Gastroesophageal sphincter (tissue), 4 donors: ENCODE results near the gene AGBL1. TPM values are rescaled to one million over a fixed set of nuclear protein-coding genes. Genes with fewer than 3 reads are reported as not detected.
"Not testable (repeated sequence)": the region's sequence is repeated elsewhere in the genome, so short reads cannot be mapped to it uniquely, and the experiment has no call there.

ENCODE experiments used
- ATAC-seq: fragments of 150-250 bp; one replicate; pipeline ENCODE4 v1.9.1; 2016; ENCODE audit warnings: mild to moderate bottlenecking, moderate library complexity
- H3K27ac ChIP-seq, 4 donors: fragments of 200-600 bp; sonication (generic) in 3 of 4; 1 replicate in 3 of 4; 2 replicates in 1 of 4; pipeline ENCODE4 v1.5.1; 2016 to 2019
- H3K27me3 ChIP-seq: fragments of 200-600 bp; sonication (generic); one replicate; pipeline ENCODE4 v1.5.1; 2019
- H3K36me3 ChIP-seq, 2 donors: fragments of 200-600 bp; sonication (generic); one replicate each; pipeline ENCODE4 v1.5.1; 2019; ENCODE audit warnings: control low read depth in 1 of 2
- H3K4me1 ChIP-seq, 3 donors: fragments of 200-600 bp; sonication (generic); 1 replicate in 2 of 3; 2 replicates in 1 of 3; pipeline ENCODE4 v1.5.1; 2016 to 2019; ENCODE audit warnings: control low read depth in 2 of 3
- H3K4me3 ChIP-seq, 2 donors: fragments of 200-600 bp; sonication (generic); one replicate each; pipeline ENCODE4 v1.5.1; 2019; ENCODE audit warnings: mild to moderate bottlenecking in 1 of 2, moderate library complexity in 1 of 2
- H3K9me3 ChIP-seq, 3 donors: fragments of 200-600 bp; sonication (generic); one replicate each; pipeline ENCODE4 v1.5.1; 2017 to 2019; ENCODE audit warnings: control low read depth in 2 of 3
- CTCF ChIP-seq, 4 experiments: fragments of 200-600 bp in 2 of 4; fragments of 450-650 bp in 2 of 4; sonication (generic) in 1 of 4; IDR thresholded peaks; one replicate each; pipeline ENCODE4 v1.5.1; 2017 to 2019; ENCODE audit warnings: antibody characterized with exemption in 4 of 4, mild to moderate bottlenecking in 2 of 4, moderate library complexity in 2 of 4
- EP300 ChIP-seq: sonication (generic); formaldehyde crosslinking; IDR thresholded peaks from one replicate; pipeline ENCODE4 v1.6.1; 2017; ENCODE audit warnings: antibody characterized with exemption, mild to moderate bottlenecking
- POLR2A ChIP-seq, 2 donors: fragments of 450-650 bp; IDR thresholded peaks; one replicate each; pipeline ENCODE4 v1.6.1; 2017; ENCODE audit warnings: antibody characterized with exemption in 2 of 2, mild to moderate bottlenecking in 2 of 2, moderate library complexity in 1 of 2
- POLR2AphosphoS5 ChIP-seq: sonication (generic); formaldehyde crosslinking; IDR thresholded peaks from one replicate; pipeline ENCODE4 v1.6.1; 2017; ENCODE audit warnings: antibody characterized with exemption
- WGBS, 2 donors: methylation state at CpG; one replicate each; pipeline ENCODE4 v1.1.5; 2018; ENCODE audit warnings: low coverage in 1 of 2; 5-methylcytosine and 5-hydroxymethylcytosine counted together
- total RNA-seq, 4 donors: library from RNA; depleted of rRNA; stranded (reverse); fragments of >200 nt; gene quantifications; one replicate each; pipeline ENCODE4 v1.1.0, GENCODE V29; 2016

Gene AGBL1
- total RNA-seq, 4 donors from 2014 or later: 0.12 to 0.13 TPM; not detected in 2

GRCh38 chr15:86515625-86516024, 436.0 kb downstream of the AGBL1 start:
- no peak overlapping the region for H3K27ac ChIP-seq
- no peak overlapping the region for H3K4me3 ChIP-seq
- no peaks in the 10 kb centered on the region for H3K27me3 ChIP-seq
- H3K36me3 ChIP-seq: no peaks in the 10 kb centered on the region
- 87 to 93% methylated on average over 3 to 4 of the region's 4 CpGs for WGBS, 2 donors
- no peaks in the 10 kb centered on the region for H3K4me1 ChIP-seq
- TF ChIP-seq POLR2A (IDR thresholded peaks at IDR 0.05): no peak
- TF ChIP-seq EP300: no peak
- TF ChIP-seq POLR2AphosphoS5: no peak
- no peak for TF ChIP-seq CTCF (IDR thresholded peaks at IDR 0.05)
- no peaks in the 10 kb centered on the region for H3K9me3 ChIP-seq
- no peak for ATAC-seq

- no peaks in the 10 kb centered on the region for H3K27me3 ChIP-seq
- 80 to 100% methylated on average over 2 to 3 of the region's 3 CpGs for WGBS, 2 donors
- H3K36me3 ChIP-seq: no peaks in the 10 kb centered on the region
- H3K9me3 ChIP-seq: peaks cover 0 to 8% (median 0%) of the 10 kb centered on the region in 3 donors
- TF ChIP-seq EP300: no peak
- no peak for TF ChIP-seq POLR2A (IDR thresholded peaks at IDR 0.05)
- TF ChIP-seq POLR2AphosphoS5: no peak
- TF ChIP-seq CTCF (IDR thresholded peaks at IDR 0.05): no peak
- no peak for ATAC-seq
- H3K4me3 ChIP-seq: no peak overlapping the region
- no peak overlapping the region for H3K27ac ChIP-seq
- H3K4me1 ChIP-seq: no peaks in the 10 kb centered on the region
Observed at GRCh38 chr15:86522721-86523120, 443.1 kb downstream of the AGBL1 start.

- TF ChIP-seq POLR2AphosphoS5 (no peak), CTCF (IDR thresholded peaks at IDR 0.05) (no peak), EP300 (no peak), POLR2A (IDR thresholded peaks at IDR 0.05) (no peak)
- ATAC-seq: no peak
- peaks cover 0 to 8% (median 0%) of the 10 kb centered on the region in 3 donors for H3K9me3 ChIP-seq
- no peaks in the 10 kb centered on the region for H3K4me1 ChIP-seq
- no peak overlapping the region for H3K27ac ChIP-seq
- no peak overlapping the region for H3K4me3 ChIP-seq
- no peaks in the 10 kb centered on the region for H3K27me3 ChIP-seq
- WGBS, 2 donors: 69 to 86% methylated on average over 2 of the region's 4 CpGs
- no peaks in the 10 kb centered on the region for H3K36me3 ChIP-seq
Observed at GRCh38 chr15:86526938-86527690, 447.4 kb downstream of the AGBL1 start.

- not testable (repeated sequence) for H3K27me3 ChIP-seq, H3K4me1 ChIP-seq, H3K27ac ChIP-seq, H3K9me3 ChIP-seq, H3K36me3 ChIP-seq, ATAC-seq, H3K4me3 ChIP-seq
- 83% methylated on average over 9 of the region's 26 CpGs; no CpG with 5 or more reads in 1 of the 2 donors for WGBS, 2 donors
Observed at GRCh38 chr15:86528094-86528493, 448.4 kb downstream of the AGBL1 start.

- H3K4me3 ChIP-seq: no peak overlapping the region
- TF ChIP-seq EP300: no peak
- TF ChIP-seq POLR2AphosphoS5: no peak
- no peak for TF ChIP-seq POLR2A (IDR thresholded peaks at IDR 0.05)
- no peak for TF ChIP-seq CTCF (IDR thresholded peaks at IDR 0.05)
- H3K36me3 ChIP-seq: no peaks in the 10 kb centered on the region
- H3K27me3 ChIP-seq: no peaks in the 10 kb centered on the region
- no peaks in the 10 kb centered on the region for H3K4me1 ChIP-seq
- 95 to 96% methylated on average over 2 of the region's 2 CpGs for WGBS, 2 donors
- no peak for ATAC-seq
- H3K27ac ChIP-seq: no peak overlapping the region
- H3K9me3 ChIP-seq: no peaks in the 10 kb centered on the region
Observed at GRCh38 chr15:86538141-86538540, 458.5 kb downstream of the AGBL1 start.
